GM12801 (cell line): ENCODE data around the gene PLCD1.

ENCODE experiments used
- TF ChIP-seq, protein P1 (sequence below): IDR thresholded peaks from one replicate; pipeline ENCODE4 v1.5.1; 2011; ENCODE audit warnings: control low read depth; ENCODE audit not compliant: insufficient read length; ENCODE audit errors: extremely low read depth

PLCD1 gene

DNA sequence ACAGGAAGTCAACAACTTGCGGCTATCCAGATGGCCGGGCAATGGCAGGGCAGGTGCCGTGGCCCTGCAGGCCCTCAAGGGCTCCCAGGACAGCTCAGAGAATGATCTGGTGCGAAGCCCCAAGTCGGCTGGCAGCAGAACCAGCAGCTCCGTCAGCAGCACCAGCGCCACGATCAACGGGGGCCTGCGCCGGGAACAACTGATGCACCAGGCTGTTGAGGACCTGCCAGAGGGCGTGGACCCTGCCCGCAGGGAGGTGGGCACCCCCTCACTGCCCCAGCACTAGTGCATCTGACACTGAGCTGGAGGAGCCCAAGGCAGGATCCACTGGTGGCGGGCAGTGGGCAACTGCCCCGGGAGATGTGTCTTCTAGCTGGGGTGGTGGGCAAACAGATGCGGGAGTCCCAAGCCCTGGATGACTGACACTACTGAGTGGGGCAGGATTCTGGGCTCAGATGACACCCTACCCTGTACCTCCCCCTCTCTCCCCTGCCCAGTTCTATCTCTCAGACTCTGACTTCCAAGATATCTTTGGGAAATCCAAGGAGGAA lies 22.9 kb downstream of the PLCD1 start:
- TF ChIP-seq, protein P1, sequence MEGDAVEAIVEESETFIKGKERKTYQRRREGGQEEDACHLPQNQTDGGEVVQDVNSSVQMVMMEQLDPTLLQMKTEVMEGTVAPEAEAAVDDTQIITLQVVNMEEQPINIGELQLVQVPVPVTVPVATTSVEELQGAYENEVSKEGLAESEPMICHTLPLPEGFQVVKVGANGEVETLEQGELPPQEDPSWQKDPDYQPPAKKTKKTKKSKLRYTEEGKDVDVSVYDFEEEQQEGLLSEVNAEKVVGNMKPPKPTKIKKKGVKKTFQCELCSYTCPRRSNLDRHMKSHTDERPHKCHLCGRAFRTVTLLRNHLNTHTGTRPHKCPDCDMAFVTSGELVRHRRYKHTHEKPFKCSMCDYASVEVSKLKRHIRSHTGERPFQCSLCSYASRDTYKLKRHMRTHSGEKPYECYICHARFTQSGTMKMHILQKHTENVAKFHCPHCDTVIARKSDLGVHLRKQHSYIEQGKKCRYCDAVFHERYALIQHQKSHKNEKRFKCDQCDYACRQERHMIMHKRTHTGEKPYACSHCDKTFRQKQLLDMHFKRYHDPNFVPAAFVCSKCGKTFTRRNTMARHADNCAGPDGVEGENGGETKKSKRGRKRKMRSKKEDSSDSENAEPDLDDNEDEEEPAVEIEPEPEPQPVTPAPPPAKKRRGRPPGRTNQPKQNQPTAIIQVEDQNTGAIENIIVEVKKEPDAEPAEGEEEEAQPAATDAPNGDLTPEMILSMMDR: no peak

DNA sequence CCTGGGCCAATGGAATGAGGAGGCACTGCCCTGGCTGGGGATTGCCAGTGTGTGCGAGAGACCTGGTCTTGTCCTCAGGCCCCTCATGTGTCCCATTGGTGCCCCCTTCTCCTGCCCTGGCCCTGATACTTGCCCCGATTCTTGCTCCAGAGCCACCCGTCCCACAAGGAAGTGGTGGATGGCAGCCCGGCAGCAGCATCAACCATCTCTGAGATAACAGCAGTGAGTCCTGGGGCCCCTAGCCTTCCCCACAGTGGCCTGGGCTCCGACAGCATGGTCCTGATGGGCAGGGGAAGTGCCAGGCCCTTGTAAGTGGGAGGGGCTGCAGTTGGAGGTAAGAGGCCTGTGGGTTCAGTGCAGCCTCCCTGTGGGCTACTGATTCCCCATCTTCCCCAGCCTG lies 23.4 kb downstream of the PLCD1 start:
- TF ChIP-seq, protein P1: no peak

DNA sequence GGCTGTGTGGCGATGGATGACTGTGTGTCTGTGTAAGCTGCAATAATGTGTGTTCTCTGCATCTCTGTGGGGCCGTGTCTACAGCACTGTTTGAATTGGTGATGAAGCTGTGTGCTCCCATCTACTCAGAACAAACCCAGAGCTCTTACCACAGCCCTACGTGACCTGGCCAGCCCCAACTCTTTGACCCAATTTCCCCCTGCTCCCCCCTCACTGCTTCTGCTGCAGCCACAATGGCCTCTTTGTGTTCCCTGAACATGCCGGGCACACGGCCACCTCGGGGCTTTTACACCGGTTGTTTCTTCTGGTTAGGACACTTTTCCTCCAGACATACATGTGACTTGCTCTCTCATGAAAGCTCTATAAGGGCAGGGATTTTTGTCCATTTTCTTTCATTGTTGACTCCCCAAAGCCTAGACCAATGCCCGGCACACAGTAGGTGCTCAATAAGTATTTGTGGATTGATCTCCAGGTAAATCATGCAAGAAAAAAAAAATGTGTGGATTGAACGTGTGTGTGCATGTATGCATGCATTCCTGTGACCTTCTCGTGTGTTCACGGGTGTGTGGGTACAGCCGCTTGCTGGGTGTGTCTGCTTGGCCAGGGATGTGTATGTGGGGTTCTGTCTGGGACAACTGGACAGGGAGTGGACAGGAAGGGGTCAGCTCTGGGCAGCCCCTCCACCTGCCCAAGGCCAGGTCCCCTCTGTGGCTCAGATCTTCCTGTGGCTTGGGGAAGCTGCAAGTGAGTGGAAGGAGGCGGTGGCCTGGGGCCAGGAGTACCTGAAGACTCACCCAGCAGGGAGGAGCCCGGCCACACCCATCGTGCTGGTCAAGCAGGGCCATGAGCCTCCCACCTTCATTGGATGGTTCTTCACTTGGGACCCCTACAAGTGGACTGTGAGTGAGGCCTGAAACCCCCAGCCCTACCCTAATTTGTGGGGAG lies 24.1 kb downstream of the PLCD1 start:
- TF ChIP-seq, protein P1: no peak

DNA sequence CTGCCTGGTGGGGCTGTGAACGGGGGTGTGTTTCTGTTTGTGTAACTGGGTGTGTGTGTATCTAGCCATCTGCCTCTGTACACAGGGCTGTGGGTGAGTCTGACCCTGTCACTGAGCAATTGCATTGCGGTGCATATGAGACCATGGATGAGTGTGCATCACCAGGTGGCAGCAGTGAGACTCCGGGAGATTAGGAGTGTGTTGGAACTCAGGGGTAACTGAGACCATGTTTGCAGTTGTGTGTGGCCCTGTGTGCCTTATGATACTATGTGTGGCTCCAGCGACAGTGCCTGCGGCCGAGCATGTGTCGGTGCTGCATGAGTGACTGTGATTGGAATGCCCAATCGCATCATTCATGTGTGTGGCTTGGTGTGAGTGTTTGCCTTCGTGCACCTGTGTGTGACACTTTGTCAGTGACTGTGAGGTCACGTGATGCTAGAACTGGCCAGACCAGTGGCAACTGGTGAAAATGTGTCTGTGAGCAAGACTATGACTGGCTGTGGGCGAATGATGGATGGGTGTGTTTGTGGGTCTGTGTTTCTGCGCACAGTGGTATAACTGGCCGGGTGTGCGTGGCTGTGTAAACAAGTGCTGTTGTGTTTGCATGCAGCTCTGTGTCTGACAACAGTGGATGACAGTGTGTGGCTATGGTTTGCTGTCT lies 24.9 kb downstream of the PLCD1 start:
- TF ChIP-seq, protein P1: no peak

DNA sequence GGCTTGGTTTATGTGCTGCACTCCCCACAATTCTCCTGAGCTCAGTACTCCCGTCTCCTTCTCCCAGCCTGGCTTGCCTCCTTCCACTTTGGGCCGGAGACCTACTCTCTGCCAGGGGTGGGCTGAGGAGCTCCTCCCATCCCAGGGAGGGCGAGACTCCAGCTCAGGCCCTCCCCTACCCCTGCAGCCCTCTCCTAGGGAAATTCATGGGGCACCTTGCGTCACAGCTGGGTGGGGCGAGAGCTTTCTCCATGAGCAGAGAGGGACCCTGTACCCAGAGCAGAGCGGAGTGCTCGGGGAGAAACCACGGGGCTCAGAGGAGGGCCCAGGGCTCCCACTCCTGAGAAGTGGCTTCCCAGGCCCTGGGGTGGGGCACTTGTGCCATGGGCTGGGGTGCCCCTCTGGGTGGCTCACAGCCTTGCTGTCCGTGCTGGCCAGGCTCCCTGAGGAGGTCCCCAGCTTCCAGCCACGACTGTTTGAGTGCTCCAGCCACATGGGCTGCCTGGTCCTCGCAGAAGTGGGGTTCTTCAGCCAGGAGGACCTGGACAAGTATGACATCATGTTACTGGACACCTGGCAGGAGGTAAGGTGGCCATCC lies 25.5 kb downstream of the PLCD1 start:
- TF ChIP-seq, protein P1: no peak

DNA sequence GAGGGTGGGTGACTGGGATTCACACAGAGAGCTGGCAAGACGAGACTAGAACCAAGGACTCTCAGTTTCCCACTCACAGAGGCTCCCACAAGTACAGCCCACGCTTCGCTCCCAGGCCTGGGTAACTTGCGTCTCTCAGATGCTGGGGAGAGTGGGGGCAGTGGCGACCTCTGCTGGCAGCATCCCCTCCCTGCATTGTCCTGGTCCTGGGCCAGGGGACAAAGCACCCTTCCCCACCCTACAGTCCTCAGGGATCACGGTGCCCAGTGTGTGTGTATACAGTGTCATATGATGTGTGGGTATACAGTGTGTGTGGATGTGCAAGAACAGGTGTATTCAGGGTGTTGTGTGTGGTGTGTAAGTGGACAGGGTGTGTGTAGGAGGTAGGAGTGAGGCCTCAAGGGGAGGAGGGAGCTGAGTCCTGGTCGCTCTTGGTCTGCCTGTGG lies 26.0 kb downstream of the PLCD1 start:
- TF ChIP-seq, protein P1: no peak

DNA sequence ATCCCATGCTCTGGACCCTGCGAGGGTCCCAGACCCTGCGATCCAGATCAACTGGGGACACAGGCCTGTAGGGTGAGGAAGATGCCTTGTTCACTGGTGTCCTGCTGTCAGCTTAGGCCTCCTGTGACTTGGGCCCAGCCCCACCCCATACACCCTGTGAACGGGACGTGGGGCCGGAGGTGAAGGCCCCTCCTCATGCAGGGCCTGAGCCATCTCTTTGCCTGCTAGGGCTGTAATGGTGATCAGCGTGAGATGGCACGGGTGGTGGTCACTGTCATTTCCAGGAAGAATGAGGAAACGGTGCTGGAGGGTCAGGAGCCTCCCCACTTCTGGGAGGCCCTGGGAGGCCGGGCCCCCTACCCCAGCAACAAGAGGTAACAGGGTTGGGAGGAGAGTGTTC lies 26.5 kb downstream of the PLCD1 start:
- TF ChIP-seq, protein P1: no peak
